Measurements from ENCODE around the gene SUPT5H.

DNA sequence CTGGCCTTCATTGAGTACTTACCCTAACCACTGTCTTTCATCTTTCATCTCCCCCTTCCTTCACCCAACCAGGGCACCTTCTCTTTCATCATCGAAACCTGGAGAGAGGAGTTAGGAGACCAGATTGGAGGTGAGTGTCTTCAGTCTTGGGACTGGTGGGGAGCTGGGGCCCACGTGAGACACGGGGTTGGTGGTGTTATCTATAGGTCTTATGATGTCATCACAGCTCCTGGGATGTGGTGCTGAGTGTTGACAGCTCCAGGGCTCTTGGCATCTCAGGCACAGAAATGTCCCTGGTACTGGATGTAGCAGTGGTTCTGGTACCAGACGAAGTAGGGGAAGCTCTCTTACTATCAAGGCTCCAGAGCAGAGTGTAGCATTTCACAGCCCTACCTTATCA, 55.2 kb downstream of the SUPT5H start:
- TF ChIP-seq, protein P1, sequence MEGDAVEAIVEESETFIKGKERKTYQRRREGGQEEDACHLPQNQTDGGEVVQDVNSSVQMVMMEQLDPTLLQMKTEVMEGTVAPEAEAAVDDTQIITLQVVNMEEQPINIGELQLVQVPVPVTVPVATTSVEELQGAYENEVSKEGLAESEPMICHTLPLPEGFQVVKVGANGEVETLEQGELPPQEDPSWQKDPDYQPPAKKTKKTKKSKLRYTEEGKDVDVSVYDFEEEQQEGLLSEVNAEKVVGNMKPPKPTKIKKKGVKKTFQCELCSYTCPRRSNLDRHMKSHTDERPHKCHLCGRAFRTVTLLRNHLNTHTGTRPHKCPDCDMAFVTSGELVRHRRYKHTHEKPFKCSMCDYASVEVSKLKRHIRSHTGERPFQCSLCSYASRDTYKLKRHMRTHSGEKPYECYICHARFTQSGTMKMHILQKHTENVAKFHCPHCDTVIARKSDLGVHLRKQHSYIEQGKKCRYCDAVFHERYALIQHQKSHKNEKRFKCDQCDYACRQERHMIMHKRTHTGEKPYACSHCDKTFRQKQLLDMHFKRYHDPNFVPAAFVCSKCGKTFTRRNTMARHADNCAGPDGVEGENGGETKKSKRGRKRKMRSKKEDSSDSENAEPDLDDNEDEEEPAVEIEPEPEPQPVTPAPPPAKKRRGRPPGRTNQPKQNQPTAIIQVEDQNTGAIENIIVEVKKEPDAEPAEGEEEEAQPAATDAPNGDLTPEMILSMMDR (IDR thresholded peaks at IDR 0.05), result no peak
- TF ChIP-seq EP300 (IDR thresholded peaks at IDR 0.05) (no peak), POLR2A (IDR thresholded peaks at IDR 0.05) (no peak)
